ENCODE data around the gene SF3B3.

SF3B3 gene

GRCh38 chr16:70480127-70481105 lies 43.2 kb upstream of the SF3B3 start:
- TF ChIP-seq EZH2 (optimal IDR thresholded peaks at IDR 0.05; ENCODE audit: low read depth, low read length) (no peak), EZH2phosphoT487 (IDR thresholded peaks at IDR 0.05; ENCODE audit: low read length) (no peak), CTCF (IDR thresholded peaks at IDR 0.05; ENCODE audit: low read length) (no peak)
- DNase-seq, result no peak
- Histone ChIP-seq H4K20me1 (ENCODE audit: insufficient read depth, low read length) (no peaks in the 10 kb centered on the region), H3K9ac (ENCODE audit: low read length) (no peak overlapping the region), H3F3A (ENCODE audit: insufficient read depth, low read length) (no peaks in the 10 kb centered on the region), H3K4me1 (ENCODE audit: low read length) (peaks cover 3% of the 10 kb centered on the region; the same call in 1 of the 2 replicates), H3K9me3 (replicated peaks; ENCODE audit: insufficient read depth, low read length) (no peaks in the 10 kb centered on the region), H3K27me3 (replicated peaks; ENCODE audit: insufficient read depth, low read length) (no peaks in the 10 kb centered on the region), H3K36me3 (replicated peaks; ENCODE audit: insufficient read depth, low read length) (no peaks in the 10 kb centered on the region), H3K4me3 (ENCODE audit: low read length) (no peak overlapping the region), H3K9me2 (replicated peaks; ENCODE audit: insufficient read depth, low read length) (no peaks in the 10 kb centered on the region), H3K79me2 (ENCODE audit: low read length) (no peaks in the 10 kb centered on the region), H3K27ac (ENCODE audit: low read length) (no peak overlapping the region), H3K4me2 (ENCODE audit: low read depth, low read length) (no peak overlapping the region), H2AFZ (ENCODE audit: low read length) (no peak overlapping the region)

- H3K4me3 ChIP-seq (ENCODE audit: low read length), result no peak overlapping the region
- H3K27ac ChIP-seq (ENCODE audit: low read length), result no peak overlapping the region
- no peaks in the 10 kb centered on the region for H4K20me1 ChIP-seq (ENCODE audit: insufficient read depth, low read length)
- no peak overlapping the region for H3K4me2 ChIP-seq (ENCODE audit: low read depth, low read length)
- no peaks in the 10 kb centered on the region for H3K79me2 ChIP-seq (ENCODE audit: low read length)
- H3K27me3 ChIP-seq (replicated peaks; ENCODE audit: insufficient read depth, low read length), result no peaks in the 10 kb centered on the region
- H3K9me2 ChIP-seq (replicated peaks; ENCODE audit: insufficient read depth, low read length), result no peaks in the 10 kb centered on the region
- H3K9me3 ChIP-seq (replicated peaks; ENCODE audit: insufficient read depth, low read length), result no peaks in the 10 kb centered on the region
- TF ChIP-seq CTCF (IDR thresholded peaks at IDR 0.05; ENCODE audit: low read length) (no peak), EZH2phosphoT487 (IDR thresholded peaks at IDR 0.05; ENCODE audit: low read length) (no peak), EZH2 (optimal IDR thresholded peaks at IDR 0.05; ENCODE audit: low read depth, low read length) (no peak)
- no peak overlapping the region for H3K9ac ChIP-seq (ENCODE audit: low read length)
- H3K4me1 ChIP-seq (ENCODE audit: low read length), result no peaks in the 10 kb centered on the region
- H3F3A ChIP-seq (ENCODE audit: insufficient read depth, low read length), result no peaks in the 10 kb centered on the region
- no peak for DNase-seq
- no peaks in the 10 kb centered on the region for H3K36me3 ChIP-seq (replicated peaks; ENCODE audit: insufficient read depth, low read length)
- H2AFZ ChIP-seq (ENCODE audit: low read length), result no peak overlapping the region
Observed at GRCh38 chr16:70481929-70482536, 41.6 kb upstream of the SF3B3 start.

- DNase-seq, result no peak
- Histone ChIP-seq H3K9ac (ENCODE audit: low read length) (no peak overlapping the region), H3K36me3 (replicated peaks; ENCODE audit: insufficient read depth, low read length) (no peaks in the 10 kb centered on the region), H2AFZ (ENCODE audit: low read length) (no peak overlapping the region), H3F3A (ENCODE audit: insufficient read depth, low read length) (no peaks in the 10 kb centered on the region), H3K27me3 (replicated peaks; ENCODE audit: insufficient read depth, low read length) (no peaks in the 10 kb centered on the region), H3K4me3 (ENCODE audit: low read length) (no peak overlapping the region), H3K4me2 (ENCODE audit: low read depth, low read length) (no peak overlapping the region), H3K9me2 (replicated peaks; ENCODE audit: insufficient read depth, low read length) (no peaks in the 10 kb centered on the region), H4K20me1 (ENCODE audit: insufficient read depth, low read length) (no peaks in the 10 kb centered on the region), H3K4me1 (ENCODE audit: low read length) (no peaks in the 10 kb centered on the region), H3K9me3 (replicated peaks; ENCODE audit: insufficient read depth, low read length) (no peaks in the 10 kb centered on the region), H3K79me2 (ENCODE audit: low read length) (no peaks in the 10 kb centered on the region), H3K27ac (ENCODE audit: low read length) (no peak overlapping the region)
- TF ChIP-seq EZH2 (optimal IDR thresholded peaks at IDR 0.05; ENCODE audit: low read depth, low read length) (no peak), CTCF (IDR thresholded peaks at IDR 0.05; ENCODE audit: low read length) (no peak), EZH2phosphoT487 (IDR thresholded peaks at IDR 0.05; ENCODE audit: low read length) (no peak)
Observed at GRCh38 chr16:70482624-70483023, 41.0 kb upstream of the SF3B3 start.
